T-helper 2 cell treated with Interferon-gamma antibody and Interleukin-4, amounts not matched to agents 5 μg/mL and 100 μg/mL, for 36 hours (primary cell): ENCODE results near the gene TMPRSS15.
"Not testable (repeated sequence)": the region's sequence is repeated elsewhere in the genome, so short reads cannot be mapped to it uniquely, and the experiment has no call there.

Source experiments
- DNase-seq: peaks from one replicate; pipeline ENCODE4 v3.0.0; 2021; ENCODE audit warnings: low spot score
- H3K27ac Mint-ChIP-seq: one replicate; pipeline ENCODE4 v1.8.0; 2021; ENCODE audit warnings: mild to moderate bottlenecking, mixed read lengths
- H3K27me3 Mint-ChIP-seq: one replicate; pipeline ENCODE4 v1.8.0; 2021; ENCODE audit warnings: low read depth, mixed read lengths
- H3K36me3 Mint-ChIP-seq: one replicate; pipeline ENCODE4 v1.8.0; 2021; ENCODE audit warnings: low read depth, mixed read lengths
- H3K4me1 Mint-ChIP-seq: one replicate; pipeline ENCODE4 v1.8.0; 2021; ENCODE audit warnings: low read depth, mixed read lengths
- H3K4me3 Mint-ChIP-seq: one replicate; pipeline ENCODE4 v1.8.0; 2022; ENCODE audit warnings: mild to moderate bottlenecking, moderate library complexity, mixed read lengths
- H3K9me3 Mint-ChIP-seq: one replicate; pipeline ENCODE4 v1.8.0; 2021; ENCODE audit warnings: mixed read lengths

TMPRSS15 gene

GRCh38 chr21:18382934-18383619, 20.5 kb downstream of the TMPRSS15 start:
- not testable (repeated sequence) for H3K27ac Mint-ChIP-seq, H3K27me3 Mint-ChIP-seq, H3K4me3 Mint-ChIP-seq, H3K4me1 Mint-ChIP-seq, DNase-seq, H3K9me3 Mint-ChIP-seq, H3K36me3 Mint-ChIP-seq

GRCh38 chr21:18382141-18382540, 21.4 kb downstream of the TMPRSS15 start:
- no peak overlapping the region for H3K27ac Mint-ChIP-seq
- H3K27me3 Mint-ChIP-seq, result no peaks in the 10 kb centered on the region
- H3K36me3 Mint-ChIP-seq, result no peaks in the 10 kb centered on the region
- no peak for DNase-seq
- no peaks in the 10 kb centered on the region for H3K9me3 Mint-ChIP-seq
- no peak overlapping the region for H3K4me3 Mint-ChIP-seq
- no peaks in the 10 kb centered on the region for H3K4me1 Mint-ChIP-seq

- H3K4me1 Mint-ChIP-seq, result no peaks in the 10 kb centered on the region
- H3K9me3 Mint-ChIP-seq, result peaks cover 3% of the 10 kb centered on the region
- no peak overlapping the region for H3K27ac Mint-ChIP-seq
- no peaks in the 10 kb centered on the region for H3K27me3 Mint-ChIP-seq
- no peaks in the 10 kb centered on the region for H3K36me3 Mint-ChIP-seq
- no peak for DNase-seq
- no peak overlapping the region for H3K4me3 Mint-ChIP-seq
These were observed 30.0 kb downstream of the TMPRSS15 start for GRCh38 chr21:18373606-18374005.

- Mint-ChIP-seq H3K27me3 (no peaks in the 10 kb centered on the region), H3K4me3 (no peak overlapping the region), H3K36me3 (no peaks in the 10 kb centered on the region), H3K27ac (no peak overlapping the region), H3K9me3 (peaks cover 3% of the 10 kb centered on the region), H3K4me1 (no peaks in the 10 kb centered on the region)
- no peak for DNase-seq
These were observed 33.3 kb downstream of the TMPRSS15 start for GRCh38 chr21:18370301-18370700.

GRCh38 chr21:18369115-18369514, 34.5 kb downstream of the TMPRSS15 start:
- no peaks in the 10 kb centered on the region for H3K4me1 Mint-ChIP-seq
- H3K36me3 Mint-ChIP-seq, result no peaks in the 10 kb centered on the region
- peaks cover 3% of the 10 kb centered on the region for H3K9me3 Mint-ChIP-seq
- H3K27ac Mint-ChIP-seq, result no peak overlapping the region
- H3K4me3 Mint-ChIP-seq, result no peak overlapping the region
- DNase-seq, result no peak
- no peaks in the 10 kb centered on the region for H3K27me3 Mint-ChIP-seq

- Mint-ChIP-seq H3K36me3 (no peaks in the 10 kb centered on the region), H3K4me1 (no peaks in the 10 kb centered on the region), H3K4me3 (no peak overlapping the region), H3K27ac (no peak overlapping the region), H3K9me3 (no peaks in the 10 kb centered on the region), H3K27me3 (no peaks in the 10 kb centered on the region)
- DNase-seq, result no peak
These were observed 35.4 kb downstream of the TMPRSS15 start for GRCh38 chr21:18368205-18368604.

- DNase-seq, result no peak
These were observed 46.8 kb downstream of the TMPRSS15 start for GRCh38 chr21:18356801-18357200.

GRCh38 chr21:18354947-18355346, 48.6 kb downstream of the TMPRSS15 start:
- Mint-ChIP-seq H3K27me3 (no peaks in the 10 kb centered on the region), H3K9me3 (peaks cover 4% of the 10 kb centered on the region), H3K36me3 (no peaks in the 10 kb centered on the region), H3K4me3 (no peak overlapping the region), H3K4me1 (no peaks in the 10 kb centered on the region), H3K27ac (no peak overlapping the region)
- DNase-seq, result no peak

More at GRCh38 chr21:18356801-18357200, 46.8 kb downstream of the TMPRSS15 start:
- Mint-ChIP-seq H3K27me3 (no peaks in the 10 kb centered on the region), H3K36me3 (no peaks in the 10 kb centered on the region), H3K9me3 (peaks cover 4% of the 10 kb centered on the region), H3K27ac (no peak overlapping the region), H3K4me1 (no peaks in the 10 kb centered on the region), H3K4me3 (no peak overlapping the region)

- no peaks in the 10 kb centered on the region for H3K4me1 Mint-ChIP-seq
- H3K9me3 Mint-ChIP-seq, result peaks cover 17% of the 10 kb centered on the region
- H3K27me3 Mint-ChIP-seq, result no peaks in the 10 kb centered on the region
- no peak for DNase-seq
- H3K27ac Mint-ChIP-seq, result no peak overlapping the region
- H3K4me3 Mint-ChIP-seq, result no peak overlapping the region
- no peaks in the 10 kb centered on the region for H3K36me3 Mint-ChIP-seq
These were observed 53.4 kb downstream of the TMPRSS15 start for GRCh38 chr21:18350216-18350615.

- no peaks in the 10 kb centered on the region for H3K36me3 Mint-ChIP-seq
These were observed 54.1 kb downstream of the TMPRSS15 start for GRCh38 chr21:18349468-18349867.

GRCh38 chr21:18340387-18340942, 63.1 kb downstream of the TMPRSS15 start:
- no peak overlapping the region for H3K4me3 Mint-ChIP-seq
- H3K4me1 Mint-ChIP-seq, result no peaks in the 10 kb centered on the region
- DNase-seq, result no peak
- no peaks in the 10 kb centered on the region for H3K36me3 Mint-ChIP-seq
- no peaks in the 10 kb centered on the region for H3K27me3 Mint-ChIP-seq
- H3K27ac Mint-ChIP-seq, result no peak overlapping the region
- H3K9me3 Mint-ChIP-seq, result peaks cover 18% of the 10 kb centered on the region

More at GRCh38 chr21:18349468-18349867, 54.1 kb downstream of the TMPRSS15 start:
- no peaks in the 10 kb centered on the region for H3K4me1 Mint-ChIP-seq
- H3K4me3 Mint-ChIP-seq, result no peak overlapping the region
- no peak for DNase-seq
- no peak overlapping the region for H3K27ac Mint-ChIP-seq
- H3K27me3 Mint-ChIP-seq, result no peaks in the 10 kb centered on the region
- peaks cover 17% of the 10 kb centered on the region for H3K9me3 Mint-ChIP-seq

- no peak overlapping the region for H3K4me3 Mint-ChIP-seq
- no peak overlapping the region for H3K27ac Mint-ChIP-seq
- no peaks in the 10 kb centered on the region for H3K27me3 Mint-ChIP-seq
- no peaks in the 10 kb centered on the region for H3K4me1 Mint-ChIP-seq
- peaks cover 23% of the 10 kb centered on the region for H3K9me3 Mint-ChIP-seq
- no peaks in the 10 kb centered on the region for H3K36me3 Mint-ChIP-seq
- DNase-seq, result no peak
These were observed 67.8 kb downstream of the TMPRSS15 start for GRCh38 chr21:18335651-18336236.

GRCh38 chr21:18334066-18334465, 69.5 kb downstream of the TMPRSS15 start:
- Mint-ChIP-seq H3K4me1 (no peaks in the 10 kb centered on the region), H3K4me3 (no peak overlapping the region), H3K27me3 (no peaks in the 10 kb centered on the region), H3K27ac (no peak overlapping the region), H3K36me3 (no peaks in the 10 kb centered on the region), H3K9me3 (peaks cover 27% of the 10 kb centered on the region)
- DNase-seq, result no peak

GRCh38 chr21:18318156-18318555, 85.4 kb downstream of the TMPRSS15 start:
- Mint-ChIP-seq H3K4me1 (no peaks in the 10 kb centered on the region), H3K4me3 (no peak overlapping the region), H3K27me3 (no peaks in the 10 kb centered on the region), H3K27ac (no peak overlapping the region), H3K9me3 (peaks cover 17% of the 10 kb centered on the region), H3K36me3 (no peaks in the 10 kb centered on the region)
- no peak for DNase-seq
